CD4-positive, alpha-beta memory T cell (primary cell): Measurements from ENCODE around the gene ATXN2. TPM values are rescaled to one million over a fixed set of nuclear protein-coding genes. Genes with fewer than 3 reads are reported as not detected.
"Not testable (repeated sequence)": the region's sequence is repeated elsewhere in the genome, so short reads cannot be mapped to it uniquely, and the experiment has no call there.

Experiments used
- CTCF ChIA-PET: fragments of 350-600 bp; sonication (Branson Sonifier 250); formaldehyde crosslinking; loops from one replicate; lab custom pipeline; 2021; ENCODE audit warnings: inconsistent platforms; ENCODE audit not compliant: partially characterized antibody; lab: Charles Lee
- POLR2A ChIA-PET: fragments of 350-600 bp; sonication (Branson Sonifier 250); formaldehyde crosslinking; loops from one replicate; lab custom pipeline; 2021; ENCODE audit not compliant: partially characterized antibody; lab: Charles Lee
- DNase-seq, 5 donors: peaks; one replicate each; pipeline versions ENCODE4 v3.0.0 to v3.0.0-alpha.2; 2020 to 2022; ENCODE audit warnings: mixed read lengths in 1 of 5
- H3K27ac ChIP-seq: one replicate; pipeline ENCODE4 v1.7.0; 2013; ENCODE audit warnings: low read depth, low read length
- H3K27me3 ChIP-seq: 2 replicates; pipeline ENCODE4 v1.7.0; 2013; ENCODE audit warnings: mild to moderate bottlenecking, low read length, moderate library complexity; ENCODE audit not compliant: insufficient read depth
- H3K36me3 ChIP-seq: 2 replicates; pipeline ENCODE4 v1.7.0; 2013; ENCODE audit warnings: mild to moderate bottlenecking, low read length, moderate library complexity; ENCODE audit not compliant: insufficient read depth
- H3K4me1 ChIP-seq: 2 replicates; pipeline ENCODE4 v1.7.0; 2013; ENCODE audit warnings: mild to moderate bottlenecking, low read length, moderate library complexity; ENCODE audit not compliant: insufficient read depth
- H3K4me3 ChIP-seq, 2 donors: one replicate each; pipeline ENCODE4 v1.7.0; 2013; ENCODE audit warnings: low read length in 2 of 2, mild to moderate bottlenecking in 1 of 2
- H3K9me3 ChIP-seq, 2 donors: one replicate each; pipeline ENCODE4 v1.7.0; 2013; ENCODE audit warnings: low read length in 2 of 2, control low read depth in 1 of 2; ENCODE audit not compliant: control insufficient read depth in 1 of 2
- H3K27ac Mint-ChIP-seq, 7 donors: one replicate each; pipeline ENCODE4 v1.8.0; 2020 to 2021; ENCODE audit warnings: mixed read lengths in 7 of 7, mild to moderate bottlenecking in 6 of 7, inconsistent platforms in 3 of 7, moderate library complexity in 3 of 7
- H3K27me3 Mint-ChIP-seq, 2 donors: one replicate each; pipeline ENCODE4 v1.8.0; 2020 to 2021; ENCODE audit warnings: mixed read lengths in 2 of 2
- H3K36me3 Mint-ChIP-seq, 2 donors: one replicate each; pipeline ENCODE4 v1.8.0; 2020 to 2021; ENCODE audit warnings: mixed read lengths in 2 of 2, inconsistent platforms in 1 of 2, mild to moderate bottlenecking in 1 of 2
- H3K4me1 Mint-ChIP-seq, 4 donors: one replicate each; pipeline ENCODE4 v1.8.0; 2020 to 2021; ENCODE audit warnings: mixed read lengths in 4 of 4, mild to moderate bottlenecking in 1 of 4
- H3K4me3 Mint-ChIP-seq, 8 donors: one replicate each; pipeline ENCODE4 v1.8.0; 2020 to 2021; ENCODE audit warnings: mixed read lengths in 8 of 8, mild to moderate bottlenecking in 7 of 8, moderate library complexity in 6 of 8, inconsistent platforms in 3 of 8
- H3K9me3 Mint-ChIP-seq, 8 donors: one replicate each; pipeline ENCODE4 v1.8.0; 2020 to 2021; ENCODE audit warnings: mixed read lengths in 8 of 8, mild to moderate bottlenecking in 5 of 8, inconsistent platforms in 3 of 8, moderate library complexity in 1 of 8
- intact Hi-C: fragments of 100-400 bp; cut with micrococcal nuclease; formaldehyde crosslinking; loops from one replicate; pipeline ENCODE4 v1.15.1; 2023
- polyA plus RNA-seq, 2 donors: library from polyadenylated mRNA; unstranded; fragments of 300-500 nt; fragmentation: Illumina TruSeq; gene quantifications; one replicate each; pipeline ENCODE4 v1.2.3, GENCODE V29; 2021
- total RNA-seq, 2 experiments: library from RNA; stranded (reverse); gene quantifications; one replicate each; pipeline ENCODE4 v1.2.3, GENCODE V29; 2021

Gene ATXN2
- total and polyA plus RNA-seq, 4 experiments from 2014 or later, result 11.0 to 74.8 (median 53.0) TPM

GRCh38 chr12:111555313-111555712 lies 43.8 kb downstream of the ATXN2 start:
- H3K27me3 Mint-ChIP-seq, H3K9me3 Mint-ChIP-seq, POLR2A ChIA-PET, H3K4me3 ChIP-seq, intact Hi-C loops, H3K4me1 ChIP-seq, H3K9me3 ChIP-seq, H3K4me3 Mint-ChIP-seq, H3K36me3 ChIP-seq, H3K27me3 ChIP-seq, DNase-seq, H3K27ac ChIP-seq: not testable (repeated sequence)
- CTCF ChIA-PET, result interaction anchor here (1.2 to 1.9 kb wide), 2 partner anchors 16 to 159 kb away, joined by 4 to 6 read pairs; no protein-coding TSS in a partner anchor
- Mint-ChIP-seq H3K36me3 (peaks cover 23 to 28% of the 10 kb centered on the region in 2 donors), H3K27ac (peak overlapping the region in 1 of 7 donors; percentile 80), H3K4me1 (peaks cover 6 to 20% (median 11%) of the 10 kb centered on the region in 4 donors)

- H3K27ac Mint-ChIP-seq, result peak overlapping the region in 6 of 7 donors; percentile 9 to 79 (median 48)
- Histone ChIP-seq H3K4me1 (peaks cover 8% of the 10 kb centered on the region), H3K36me3 (peaks cover 14% of the 10 kb centered on the region), H3K9me3 (no peaks in the 10 kb centered on the region), H3K27ac (no peak overlapping the region), H3K27me3 (no peaks in the 10 kb centered on the region), H3K4me3 (no peak overlapping the region)
- CTCF ChIA-PET, result interaction anchor here (1.2 kb wide), 1 partner anchor 17 kb away, joined by 3 read pairs; no protein-coding TSS in a partner anchor
- intact Hi-C loops, result no loop called here
- peaks cover 28 to 36% of the 10 kb centered on the region in 2 donors for H3K36me3 Mint-ChIP-seq
- no peaks in the 10 kb centered on the region for H3K27me3 Mint-ChIP-seq
- peak in 3 of 5 donors; percentile 18 to 41 (median 20) for DNase-seq
- H3K4me1 Mint-ChIP-seq, result peaks cover 11 to 23% (median 17%) of the 10 kb centered on the region in 4 donors
- peak overlapping the region in 5 of 8 donors; percentile 16 to 66 (median 61) for H3K4me3 Mint-ChIP-seq
- POLR2A ChIA-PET, result no interaction called here
- no peaks in the 10 kb centered on the region for H3K9me3 Mint-ChIP-seq
Observed at GRCh38 chr12:111546758-111547383, 52.2 kb downstream of the ATXN2 start.

GRCh38 chr12:111546171-111546570 lies 52.9 kb downstream of the ATXN2 start:
- H3K27me3 Mint-ChIP-seq, result no peaks in the 10 kb centered on the region
- Histone ChIP-seq H3K4me1 (peaks cover 8% of the 10 kb centered on the region), H3K4me3 (no peak overlapping the region), H3K9me3 (no peaks in the 10 kb centered on the region), H3K27ac (no peak overlapping the region), H3K27me3 (no peaks in the 10 kb centered on the region), H3K36me3 (peaks cover 14% of the 10 kb centered on the region)
- H3K4me1 Mint-ChIP-seq, result peaks cover 10 to 23% (median 16%) of the 10 kb centered on the region in 4 donors
- H3K36me3 Mint-ChIP-seq, result peaks cover 28 to 34% of the 10 kb centered on the region in 2 donors
- intact Hi-C loops, result no loop called here
- no peaks in the 10 kb centered on the region for H3K9me3 Mint-ChIP-seq
- H3K4me3 Mint-ChIP-seq, result peak overlapping the region in 5 of 8 donors; percentile 16 to 66 (median 61)
- ChIA-PET CTCF (interaction anchor here (1.2 kb wide), 1 partner anchor 16 kb away, joined by 3 read pairs; no protein-coding TSS in a partner anchor), POLR2A (no interaction called here)
- H3K27ac Mint-ChIP-seq, result peak overlapping the region in 6 of 7 donors; percentile 9 to 79 (median 48)
- DNase-seq, result no peak

GRCh38 chr12:111544032-111544431 lies 55.1 kb downstream of the ATXN2 start:
- peaks cover 8% of the 10 kb centered on the region for H3K4me1 ChIP-seq
- H3K27me3 ChIP-seq, result no peaks in the 10 kb centered on the region
- POLR2A ChIA-PET, result no interaction called here
- H3K27ac Mint-ChIP-seq, result no peak overlapping the region
- H3K4me3 Mint-ChIP-seq, result no peak overlapping the region
- no peak overlapping the region for H3K4me3 ChIP-seq
- DNase-seq, result no peak
- H3K9me3 Mint-ChIP-seq, result no peaks in the 10 kb centered on the region
- no peaks in the 10 kb centered on the region for H3K27me3 Mint-ChIP-seq
- H3K4me1 Mint-ChIP-seq, result peaks cover 10 to 23% (median 16%) of the 10 kb centered on the region in 4 donors
- H3K36me3 ChIP-seq, result peaks cover 14% of the 10 kb centered on the region
- intact Hi-C loops, result no loop called here
- H3K36me3 Mint-ChIP-seq, result peaks cover 28 to 30% of the 10 kb centered on the region in 2 donors
- H3K9me3 ChIP-seq, result no peaks in the 10 kb centered on the region
- CTCF ChIA-PET, result interaction anchor here (1.5 kb wide), 1 partner anchor 143 kb away, joined by 3 read pairs; no protein-coding TSS in a partner anchor
- H3K27ac ChIP-seq, result no peak overlapping the region

GRCh38 chr12:111532751-111533150 lies 66.4 kb downstream of the ATXN2 start:
- H3K9me3 Mint-ChIP-seq, result no peaks in the 10 kb centered on the region

GRCh38 chr12:111529424-111530368 lies 69.4 kb downstream of the ATXN2 start:
- intact Hi-C loops, result loop anchor here (1.0 kb wide), 3 partner anchors 78 to 198 kb away; no protein-coding TSS in a partner anchor
- Histone ChIP-seq H3K4me1 (no peaks in the 10 kb centered on the region), H3K9me3 (no peaks in the 10 kb centered on the region), H3K27me3 (no peaks in the 10 kb centered on the region), H3K27ac (no peak overlapping the region), H3K4me3 (no peak overlapping the region), H3K36me3 (peaks cover 4% of the 10 kb centered on the region)
- H3K27me3 Mint-ChIP-seq, result no peaks in the 10 kb centered on the region
- H3K9me3 Mint-ChIP-seq, result peaks cover 0 to 1% (median 0%) of the 10 kb centered on the region in 8 donors
- CTCF ChIA-PET, result interaction anchor here (0.6 to 5.7 kb wide), 12 partner anchors 9 to 697 kb away, joined by 3 to 152 read pairs (median 4); no protein-coding TSS in a partner anchor
- DNase-seq, result peak; percentile 59 to 67 (median 61)
- no peak overlapping the region for H3K4me3 Mint-ChIP-seq
- peaks cover 0 to 3% (median 1%) of the 10 kb centered on the region in 4 donors for H3K4me1 Mint-ChIP-seq
- peak overlapping the region in 1 of 7 donors; percentile 19 for H3K27ac Mint-ChIP-seq
- POLR2A ChIA-PET, result interaction anchor here (1.3 kb wide), 1 partner anchor 154 kb away, joined by 3 read pairs; no protein-coding TSS in a partner anchor
- H3K36me3 Mint-ChIP-seq, result peaks cover 15 to 27% of the 10 kb centered on the region in 2 donors

More at GRCh38 chr12:111532751-111533150, 66.4 kb downstream of the ATXN2 start:
- intact Hi-C loops, result no loop called here
- no peak overlapping the region for H3K4me3 Mint-ChIP-seq
- H3K27me3 Mint-ChIP-seq, result no peaks in the 10 kb centered on the region
- Histone ChIP-seq H3K27me3 (no peaks in the 10 kb centered on the region), H3K36me3 (no peaks in the 10 kb centered on the region), H3K4me3 (no peak overlapping the region), H3K4me1 (no peaks in the 10 kb centered on the region), H3K9me3 (no peaks in the 10 kb centered on the region), H3K27ac (no peak overlapping the region)
- CTCF ChIA-PET, result interaction anchor here (1.0 to 3.1 kb wide), 2 partner anchors 81 to 136 kb away, joined by 4 to 17 read pairs; no protein-coding TSS in a partner anchor
- no peak for DNase-seq
- no peak overlapping the region for H3K27ac Mint-ChIP-seq
- POLR2A ChIA-PET, result no interaction called here
- H3K36me3 Mint-ChIP-seq, result peaks cover 15 to 29% of the 10 kb centered on the region in 2 donors
- peaks cover 0 to 3% (median 1%) of the 10 kb centered on the region in 4 donors for H3K4me1 Mint-ChIP-seq
